ENCODE data around the gene MTARC2.

Gene MTARC2

GRCh38 chr1:220826729-220827128 is 78.6 kb downstream of the MTARC2 start:
- Mint-ChIP-seq H3K9me3 (no peaks in the 10 kb centered on the region), H3K27me3 (ENCODE audit: low read depth) (peaks cover 5% of the 10 kb centered on the region), H3K4me3 (no peak overlapping the region), H3K4me1 (ENCODE audit: low read depth) (no peaks in the 10 kb centered on the region), H3K27ac (no peak overlapping the region), H3K36me3 (ENCODE audit: low read depth) (no peaks in the 10 kb centered on the region)
- DNase-seq (ENCODE audit: low spot score), result no peak

DNA sequence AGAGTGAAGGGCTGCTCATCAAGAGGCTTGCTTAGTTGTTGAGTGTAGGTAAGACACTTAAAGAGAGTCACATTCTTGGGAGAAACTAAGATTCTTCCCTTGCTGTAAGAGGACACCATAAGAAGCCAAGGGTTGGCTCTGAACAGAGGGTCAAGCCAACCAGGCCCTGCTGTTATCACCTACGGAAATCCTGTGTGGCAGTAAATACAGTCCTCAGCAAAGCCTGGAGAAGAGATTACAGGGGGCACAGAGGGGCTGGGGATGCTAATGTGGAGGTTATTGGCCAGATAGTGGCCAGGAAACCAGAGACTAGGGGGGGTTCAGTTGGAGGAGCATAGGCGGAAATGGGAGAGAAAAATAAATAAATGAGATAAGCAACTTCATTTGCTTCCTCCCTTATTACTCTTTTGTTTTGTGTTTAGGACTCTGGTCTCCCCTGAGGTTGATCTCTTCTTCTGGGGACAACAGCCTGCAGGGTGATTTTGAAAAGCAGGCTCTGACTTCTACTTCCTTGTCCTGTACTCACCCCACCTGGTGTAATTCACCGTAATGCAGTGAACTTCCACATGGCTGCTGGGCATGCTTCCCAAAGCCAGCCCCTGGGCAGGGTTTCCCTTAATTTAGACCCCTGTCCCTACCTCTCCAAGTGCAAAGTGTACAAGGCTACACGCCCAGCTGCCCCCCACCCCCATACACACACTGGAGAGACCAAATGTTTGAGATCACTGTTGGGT is 79.5 kb downstream of the MTARC2 start:
- Mint-ChIP-seq H3K36me3 (ENCODE audit: low read depth) (no peaks in the 10 kb centered on the region), H3K27ac (no peak overlapping the region), H3K9me3 (no peaks in the 10 kb centered on the region), H3K4me3 (no peak overlapping the region), H3K27me3 (ENCODE audit: low read depth) (peaks cover 3% of the 10 kb centered on the region), H3K4me1 (ENCODE audit: low read depth) (no peaks in the 10 kb centered on the region)
- no peak for DNase-seq (ENCODE audit: low spot score)

GRCh38 chr1:220828179-220828490 is 80.0 kb downstream of the MTARC2 start:
- no peak for DNase-seq (ENCODE audit: low spot score)
- Mint-ChIP-seq H3K4me1 (ENCODE audit: low read depth) (no peaks in the 10 kb centered on the region), H3K27me3 (ENCODE audit: low read depth) (peaks cover 3% of the 10 kb centered on the region), H3K4me3 (no peak overlapping the region), H3K9me3 (no peaks in the 10 kb centered on the region), H3K27ac (no peak overlapping the region), H3K36me3 (ENCODE audit: low read depth) (no peaks in the 10 kb centered on the region)

- Mint-ChIP-seq H3K4me3 (no peak overlapping the region), H3K36me3 (ENCODE audit: low read depth) (no peaks in the 10 kb centered on the region), H3K9me3 (no peaks in the 10 kb centered on the region), H3K27me3 (ENCODE audit: low read depth) (peaks cover 1% of the 10 kb centered on the region), H3K27ac (no peak overlapping the region), H3K4me1 (ENCODE audit: low read depth) (no peaks in the 10 kb centered on the region)
- no peak for DNase-seq (ENCODE audit: low spot score)
Measured at GRCh38 chr1:220828950-220829586, 80.9 kb downstream of the MTARC2 start.

- Mint-ChIP-seq H3K4me1 (ENCODE audit: low read depth) (no peaks in the 10 kb centered on the region), H3K9me3 (no peaks in the 10 kb centered on the region), H3K27me3 (ENCODE audit: low read depth) (no peaks in the 10 kb centered on the region), H3K36me3 (ENCODE audit: low read depth) (no peaks in the 10 kb centered on the region), H3K4me3 (no peak overlapping the region), H3K27ac (no peak overlapping the region)
- no peak for DNase-seq (ENCODE audit: low spot score)
Measured at GRCh38 chr1:220833436-220833835, 85.3 kb downstream of the MTARC2 start.

All from T-helper 2 cell treated with Interferon-gamma antibody and Interleukin-4, amounts not matched to agents 5 μg/mL and 100 μg/mL, for 36 hours (primary cell).